ENCODE measurements around the gene TSPAN1.

The TSPAN1 gene

DNA sequence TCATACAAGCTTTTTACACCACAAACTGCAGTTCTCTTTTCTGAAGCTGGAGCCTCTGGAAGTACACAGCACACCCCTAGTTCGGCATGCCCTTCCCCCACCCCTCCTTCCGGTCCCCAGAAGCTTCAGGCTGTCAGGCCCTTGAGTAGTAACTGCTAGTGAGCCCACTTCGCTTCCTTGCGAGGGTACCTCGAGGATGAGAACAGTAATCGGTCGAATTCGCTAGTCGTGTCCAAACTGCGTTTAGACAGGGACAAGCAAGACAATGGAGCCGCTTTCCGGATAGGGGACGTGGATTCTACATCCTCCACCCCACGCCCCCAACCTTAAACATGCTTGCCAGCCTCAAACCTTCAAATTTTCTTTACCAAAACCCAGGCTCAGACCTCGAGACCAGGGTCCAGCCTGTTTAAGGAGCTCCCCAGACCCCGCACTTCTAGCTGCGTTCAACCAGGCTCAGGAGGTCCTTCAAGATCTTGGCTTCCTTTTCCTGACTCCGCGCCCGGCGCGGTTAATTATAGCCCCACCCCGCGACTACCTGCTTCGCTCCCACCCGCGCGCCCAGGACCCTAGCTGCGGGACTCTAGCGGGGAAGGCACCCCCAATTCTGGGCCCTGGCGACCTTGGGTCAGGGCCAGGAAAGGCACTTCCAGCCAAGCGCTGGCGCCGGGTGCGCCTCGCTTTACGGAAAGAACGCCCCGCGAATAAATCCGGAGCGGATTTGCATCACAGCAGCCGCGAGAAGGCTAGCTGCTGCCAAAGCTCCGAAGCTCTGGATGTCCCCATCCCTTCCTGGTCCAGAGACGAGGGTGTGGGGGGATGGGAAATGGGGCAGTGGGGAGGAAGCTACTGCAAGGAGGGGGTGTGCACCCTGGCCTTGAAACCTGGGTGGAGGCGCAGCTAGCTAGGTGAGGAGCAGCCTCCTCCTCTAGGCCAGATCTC lies 8.1 kb upstream of the TSPAN1 start:
- peak; percentile 23 for DNase-seq

DNA sequence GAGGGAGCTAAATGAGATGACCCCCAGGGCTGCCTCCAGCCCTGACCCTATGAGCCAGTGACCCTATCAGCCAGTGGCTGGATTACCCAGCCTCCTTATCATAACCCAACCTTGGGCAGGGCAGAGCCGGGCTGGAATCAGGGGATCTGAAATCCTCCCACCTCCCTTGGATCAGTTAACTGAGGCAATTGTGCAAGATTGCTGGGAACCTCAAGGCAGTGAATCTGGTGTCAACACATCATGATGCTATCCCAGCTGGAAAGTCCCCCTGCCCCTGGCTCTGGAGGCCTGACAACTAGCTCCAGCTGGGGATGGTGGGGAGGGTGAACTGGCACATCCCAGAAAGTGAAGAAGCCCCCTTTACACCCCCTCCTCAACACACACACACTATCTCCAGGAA lies 6.4 kb upstream of the TSPAN1 start:
- no peak for DNase-seq

DNA sequence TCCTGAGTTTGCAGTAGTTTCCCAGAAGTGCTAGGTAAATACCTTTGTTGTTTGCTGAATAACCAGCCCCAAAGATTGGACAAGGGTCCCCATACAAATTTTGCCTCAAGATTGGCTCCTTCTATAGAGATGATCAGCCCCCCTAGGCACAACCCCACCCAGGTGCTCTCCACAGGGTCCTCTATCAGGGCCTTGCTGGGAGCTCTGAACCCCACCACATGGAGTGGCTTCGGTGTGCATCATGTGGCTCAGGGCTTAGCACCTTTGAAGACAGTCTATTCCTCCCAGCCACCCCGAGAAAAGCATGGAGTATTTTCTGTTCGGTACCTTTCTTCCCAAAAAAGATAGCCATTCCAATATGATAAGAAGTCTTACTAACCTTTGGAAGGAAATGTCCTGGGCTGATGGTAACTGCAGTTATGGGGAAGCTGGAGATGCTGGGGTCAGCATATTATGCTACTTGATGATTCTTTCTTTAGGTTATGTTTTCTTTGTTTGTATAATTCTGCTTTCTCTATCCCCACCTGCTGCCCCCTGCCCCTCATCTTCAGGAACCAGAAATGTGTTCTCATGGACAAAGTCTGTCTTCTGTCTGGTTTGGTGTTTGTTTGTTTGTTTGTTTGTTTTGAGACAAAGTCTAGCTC lies 5.0 kb upstream of the TSPAN1 start:
- DNase-seq = no peak

DNA sequence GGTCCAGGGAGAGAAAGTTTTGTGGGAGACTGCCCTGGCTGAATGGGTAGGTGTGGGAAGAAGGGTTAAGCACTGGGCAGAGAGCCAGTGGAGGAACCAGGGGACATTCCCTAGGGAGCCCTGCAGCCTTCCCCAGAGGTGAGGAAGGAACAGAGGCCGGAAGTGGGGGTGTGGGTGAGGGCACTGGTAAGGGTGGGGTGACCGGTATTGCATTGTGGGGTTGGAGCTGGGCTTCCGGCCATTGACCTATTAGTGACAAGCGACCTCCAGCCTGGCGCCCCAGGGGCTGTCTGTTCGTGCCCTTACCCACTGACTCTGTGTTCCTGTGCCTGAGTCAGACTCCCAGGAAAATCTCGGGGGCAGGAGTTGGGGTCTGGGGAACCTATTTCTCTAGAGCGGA lies 3.5 kb upstream of the TSPAN1 start:
- DNase-seq = no peak

DNA sequence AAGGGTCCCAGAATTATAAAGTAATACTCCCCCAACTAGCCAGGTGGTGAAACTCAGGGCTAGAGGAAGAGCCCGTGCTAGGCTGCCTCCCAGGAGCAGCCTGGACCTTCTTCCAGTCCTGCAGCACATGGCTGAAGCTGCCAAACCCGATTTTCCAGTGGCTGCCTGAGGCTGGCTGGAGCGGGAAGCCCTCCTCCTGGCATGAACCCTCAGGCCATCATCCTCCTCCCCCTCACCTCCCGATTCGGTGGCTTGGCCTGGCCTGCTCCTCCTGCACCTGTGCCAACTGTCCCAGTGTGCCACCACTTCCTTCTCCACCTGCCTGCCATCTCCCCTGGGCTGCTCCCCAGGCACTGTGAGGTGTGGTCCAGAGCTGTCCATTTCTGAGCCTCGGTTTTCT lies 3.0 kb upstream of the TSPAN1 start:
- no peak for DNase-seq

DNA sequence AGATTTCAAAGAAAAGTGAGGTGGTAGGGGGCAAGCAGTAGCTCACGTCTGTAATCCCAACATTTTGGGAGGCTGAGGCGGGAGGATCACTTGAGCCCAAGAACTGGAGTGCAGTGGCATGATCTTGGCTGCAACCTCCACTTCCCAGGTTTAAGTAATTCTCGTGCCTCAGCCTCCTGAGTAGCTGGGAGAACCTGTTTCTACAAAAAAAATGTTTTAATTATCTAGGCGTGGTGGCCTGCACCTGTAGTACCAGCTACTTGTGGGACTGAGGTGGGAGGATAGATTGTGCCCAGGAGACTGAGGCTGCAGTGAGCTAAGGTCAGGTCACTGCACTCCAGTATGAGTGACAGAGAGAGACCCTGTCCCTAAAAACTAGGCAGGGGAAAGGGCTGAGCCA lies 2.6 kb upstream of the TSPAN1 start:
- DNase-seq = no peak

DNA sequence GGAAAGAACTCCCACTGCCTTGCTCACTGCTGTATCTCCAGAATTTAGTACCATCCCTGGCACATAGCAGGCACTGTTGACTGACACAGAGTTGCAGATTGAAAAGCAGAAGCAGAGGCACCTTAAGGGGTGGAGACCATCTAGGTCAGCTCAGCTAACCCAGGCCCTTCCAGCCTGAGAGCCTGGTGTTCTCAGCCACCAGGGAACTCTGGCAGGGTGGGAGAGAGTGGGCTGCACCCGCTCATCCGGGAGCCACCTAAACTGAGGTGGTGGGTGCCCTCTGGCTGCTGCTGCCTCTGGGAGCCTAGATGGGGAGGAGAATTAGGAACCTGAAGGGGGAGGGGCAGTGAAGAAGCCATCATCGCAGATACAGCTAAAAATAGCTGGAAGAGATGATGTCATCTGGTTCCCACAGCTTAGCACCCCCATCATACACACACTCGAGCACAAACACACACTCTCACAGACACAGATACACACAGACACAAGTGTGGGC lies 1.5 kb upstream of the TSPAN1 start:
- DNase-seq = no peak

DNA sequence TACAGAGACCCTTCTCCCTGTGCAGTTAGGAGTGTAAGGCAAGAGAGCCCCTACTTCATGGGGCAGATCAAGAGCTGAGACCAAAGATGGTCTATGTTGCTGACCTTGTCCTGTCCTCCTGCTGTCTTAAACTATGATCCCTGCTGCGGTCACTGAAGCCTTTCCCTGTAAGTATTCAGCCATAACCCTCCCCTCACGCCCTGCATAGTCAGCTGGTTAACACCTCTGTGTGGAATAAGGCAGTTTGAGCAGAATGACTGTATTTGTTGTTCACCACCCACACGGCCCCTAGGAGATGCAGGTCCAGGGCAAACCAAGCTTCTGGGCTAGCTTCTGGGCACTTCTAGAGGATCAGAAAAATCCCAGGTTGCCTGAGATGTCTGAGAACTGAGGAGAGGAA lies 356 bp downstream of the TSPAN1 start:
- no peak for DNase-seq

DNA sequence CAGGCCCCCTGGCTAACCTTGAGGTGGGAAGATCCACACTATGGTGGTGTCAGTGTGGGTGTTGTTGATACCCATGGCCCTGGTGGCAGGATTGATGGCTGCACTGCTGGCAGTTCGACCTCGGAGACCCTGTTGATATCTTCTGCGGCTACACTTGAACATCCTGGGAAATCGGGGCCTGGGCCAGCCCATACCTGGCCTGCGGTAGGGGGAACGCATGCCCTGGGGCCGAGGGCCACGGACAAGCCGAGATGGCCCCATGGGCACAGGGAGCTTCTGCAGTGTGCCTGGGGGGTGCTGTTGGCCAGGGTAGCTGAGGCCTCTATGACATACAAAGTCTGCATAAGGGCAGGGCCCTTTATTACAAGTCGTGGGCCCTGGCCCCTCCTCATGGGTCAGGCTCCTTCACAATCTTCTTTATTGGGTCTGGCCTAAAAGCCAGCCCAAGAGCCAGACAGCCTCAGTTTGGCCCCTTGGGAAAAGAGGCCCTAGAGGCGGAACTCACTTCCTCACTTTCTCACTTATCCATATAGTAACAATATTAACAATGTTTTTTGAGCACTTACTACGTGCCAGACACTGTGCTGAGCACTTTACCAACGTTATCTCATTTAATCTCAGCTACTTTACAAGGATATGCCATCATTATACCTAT lies 1.5 kb downstream of the TSPAN1 start, which contains the start of gene P3R3URF:
Gene P3R3URF, minus strand, starts transcription at position 278 of the 655 bp plus-strand sequence. Its CDS starts 17 bp downstream, at position 261.
- no peak for DNase-seq

DNA sequence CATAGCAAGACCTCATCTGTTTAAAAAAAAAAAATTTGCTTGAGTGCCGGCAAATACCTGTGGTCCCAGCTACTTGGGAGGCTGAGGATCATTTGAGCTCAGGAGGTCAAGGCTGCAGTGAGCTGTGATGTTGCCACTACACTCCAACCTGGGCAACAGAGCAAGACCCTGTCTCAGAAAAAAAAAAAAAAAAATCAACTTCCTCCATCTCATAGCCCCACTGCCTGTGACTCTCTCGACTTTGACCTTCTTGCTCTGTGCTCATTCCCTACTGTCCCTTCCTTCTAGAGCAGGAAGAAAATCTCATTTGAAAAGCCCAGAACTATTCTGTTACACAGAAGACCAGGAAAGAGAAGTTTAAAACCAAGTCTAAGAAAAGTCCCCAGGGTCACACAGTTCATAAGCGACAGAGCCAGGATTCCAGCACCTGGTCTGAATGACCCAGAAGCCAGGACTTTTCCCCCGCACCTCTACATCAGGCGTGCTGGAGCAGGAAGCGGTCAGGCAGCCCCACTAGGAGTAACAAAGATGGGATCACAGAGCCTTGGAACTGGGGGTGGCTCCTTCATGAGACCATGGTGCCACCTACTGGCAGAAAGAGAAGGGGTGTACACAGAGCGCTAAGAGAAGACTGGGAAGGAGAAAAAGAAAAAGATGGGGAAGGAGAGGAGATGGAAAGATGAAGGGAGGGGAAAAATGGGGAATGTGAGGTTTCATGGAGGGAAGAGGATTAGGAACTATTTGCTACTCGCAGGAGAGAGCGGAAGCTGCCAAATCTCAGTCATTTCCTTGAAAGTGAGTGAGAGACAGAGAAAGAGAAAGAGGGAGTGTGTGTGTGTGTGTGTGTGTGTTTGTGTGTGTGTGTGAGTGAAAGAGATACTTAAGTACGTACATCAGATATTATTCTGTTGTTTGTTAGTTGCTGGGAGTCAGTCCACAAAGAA lies 4.5 kb downstream of the TSPAN1 start:
- peak; percentile 53 for DNase-seq

DNA sequence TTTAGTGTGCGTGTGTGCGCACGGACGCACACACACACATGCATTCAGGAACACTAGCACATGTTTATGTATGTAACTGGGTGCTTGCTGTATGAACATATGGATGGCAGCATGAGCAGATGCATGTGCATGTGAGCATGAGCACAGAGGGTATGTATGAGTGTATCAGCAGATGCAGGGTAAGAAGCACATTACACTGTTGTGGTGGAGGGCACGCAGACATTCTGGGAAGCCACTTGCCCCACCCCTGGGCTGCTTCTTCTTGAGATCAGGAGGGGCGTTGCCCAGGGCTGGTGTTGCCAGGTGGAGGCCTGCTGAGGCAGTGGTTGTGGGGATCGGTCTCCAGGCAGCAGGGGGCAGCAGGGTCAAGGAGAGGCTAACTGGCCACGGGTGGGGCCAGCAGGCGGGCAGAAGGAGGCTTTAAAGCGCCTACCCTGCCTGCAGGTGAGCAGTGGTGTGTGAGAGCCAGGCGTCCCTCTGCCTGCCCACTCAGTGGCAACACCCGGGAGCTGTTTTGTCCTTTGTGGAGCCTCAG lies 5.3 kb downstream of the TSPAN1 start:
- no peak for DNase-seq

DNA sequence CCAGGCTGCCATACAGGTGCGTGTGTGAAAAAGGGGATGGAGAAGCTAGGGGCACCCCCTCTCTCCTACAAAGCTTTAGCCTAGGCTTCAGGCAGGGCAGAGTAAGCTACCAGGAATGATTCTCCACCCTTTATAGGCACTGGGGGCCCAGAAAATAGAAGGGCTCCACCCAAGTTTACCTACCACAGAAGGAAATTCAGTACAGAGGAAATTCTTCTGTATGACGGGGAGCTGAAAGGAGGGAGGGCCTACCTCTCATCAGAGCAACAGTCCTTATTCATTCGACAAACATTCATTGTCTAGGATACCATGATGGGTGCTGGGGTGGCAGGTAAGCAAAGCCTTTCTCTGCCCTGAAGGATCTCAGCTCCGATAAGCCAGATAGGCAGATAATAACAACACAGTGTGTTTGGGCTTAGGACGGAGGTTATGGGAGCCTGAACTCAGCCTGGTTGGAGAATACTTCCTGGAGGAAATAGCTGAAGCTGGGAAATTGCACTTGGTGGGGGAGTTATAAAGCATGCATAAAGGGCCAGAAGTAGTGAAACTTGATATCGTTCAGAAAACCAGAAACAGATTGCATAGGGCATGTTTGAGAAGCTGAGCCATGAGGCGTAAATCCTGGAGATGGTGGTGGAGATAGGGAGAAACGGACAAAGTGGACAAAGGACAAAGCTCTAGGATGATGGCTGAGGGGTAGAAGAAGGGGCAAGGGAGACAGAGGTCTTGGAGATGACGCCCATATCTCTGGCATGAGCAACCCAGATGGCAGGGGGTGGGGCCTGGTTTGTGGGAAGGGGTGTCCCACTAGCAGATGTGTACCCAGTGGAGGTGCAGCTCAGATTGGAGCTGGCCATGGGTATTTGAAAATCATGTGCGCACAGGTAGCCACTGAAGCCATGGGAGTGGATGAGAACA lies 6.7 kb downstream of the TSPAN1 start:
- no peak for DNase-seq

DNA sequence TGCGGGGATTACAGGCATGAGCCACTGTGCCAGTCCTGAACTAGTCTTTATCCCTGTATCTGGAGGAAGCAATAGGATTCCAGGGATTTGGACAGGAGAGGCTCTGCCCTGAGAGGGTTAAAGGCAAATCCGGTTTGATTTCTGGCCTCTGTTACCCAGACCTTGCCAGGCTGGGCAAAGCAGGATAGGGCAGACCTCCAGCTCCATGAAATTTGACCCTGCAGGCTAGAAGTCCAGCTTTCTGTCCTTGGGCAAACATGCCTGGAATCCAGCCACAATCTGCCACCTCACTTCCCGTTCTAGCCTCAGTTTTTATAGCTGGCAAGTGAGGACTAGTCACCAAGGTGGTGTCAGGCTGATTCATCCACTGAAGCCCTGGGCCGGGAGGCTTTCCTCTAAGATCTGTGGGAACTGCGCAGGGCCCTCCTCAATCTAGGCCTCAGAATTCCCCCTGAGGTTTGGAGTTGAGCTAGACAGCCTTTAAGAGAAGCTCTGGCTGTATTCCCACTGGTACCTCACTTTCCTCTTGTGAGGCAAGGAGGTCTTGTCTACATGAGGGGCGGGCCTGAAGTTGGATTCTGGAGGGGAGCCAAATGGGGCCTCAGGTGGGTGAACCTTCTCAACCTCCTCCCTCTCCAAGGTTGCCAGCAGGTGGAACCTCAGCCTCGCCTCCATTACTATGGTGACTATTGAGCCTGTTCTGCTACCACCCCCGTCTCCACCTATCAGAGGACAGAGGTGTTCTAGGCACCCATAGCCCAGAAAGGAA lies 8.4 kb downstream of the TSPAN1 start:
- DNase-seq = no peak

DNA sequence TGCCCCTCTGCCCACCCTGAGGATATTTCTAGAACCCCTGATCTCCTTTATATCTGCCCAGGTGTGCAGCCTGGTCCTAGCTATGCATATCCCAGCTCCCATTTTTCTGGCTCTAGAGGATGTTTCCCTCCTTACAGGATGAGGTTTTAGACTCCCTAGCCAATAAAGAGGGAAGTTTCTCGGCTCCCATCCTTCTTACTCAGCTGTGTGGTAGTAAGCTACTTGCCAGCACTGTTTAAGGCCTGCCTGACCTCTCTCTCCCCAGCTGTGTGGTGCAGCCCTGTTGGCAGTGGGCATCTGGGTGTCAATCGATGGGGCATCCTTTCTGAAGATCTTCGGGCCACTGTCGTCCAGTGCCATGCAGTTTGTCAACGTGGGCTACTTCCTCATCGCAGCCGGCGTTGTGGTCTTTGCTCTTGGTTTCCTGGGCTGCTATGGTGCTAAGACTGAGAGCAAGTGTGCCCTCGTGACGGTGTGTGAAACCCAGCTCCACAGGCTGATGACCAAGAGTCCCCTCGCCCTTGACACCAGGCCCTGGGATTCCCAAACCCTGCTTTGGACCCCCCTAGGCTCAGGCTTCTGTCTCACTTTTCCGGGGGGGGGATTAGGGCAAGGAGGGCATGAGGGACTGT lies 9.2 kb downstream of the TSPAN1 start:
- no peak for DNase-seq

DNA sequence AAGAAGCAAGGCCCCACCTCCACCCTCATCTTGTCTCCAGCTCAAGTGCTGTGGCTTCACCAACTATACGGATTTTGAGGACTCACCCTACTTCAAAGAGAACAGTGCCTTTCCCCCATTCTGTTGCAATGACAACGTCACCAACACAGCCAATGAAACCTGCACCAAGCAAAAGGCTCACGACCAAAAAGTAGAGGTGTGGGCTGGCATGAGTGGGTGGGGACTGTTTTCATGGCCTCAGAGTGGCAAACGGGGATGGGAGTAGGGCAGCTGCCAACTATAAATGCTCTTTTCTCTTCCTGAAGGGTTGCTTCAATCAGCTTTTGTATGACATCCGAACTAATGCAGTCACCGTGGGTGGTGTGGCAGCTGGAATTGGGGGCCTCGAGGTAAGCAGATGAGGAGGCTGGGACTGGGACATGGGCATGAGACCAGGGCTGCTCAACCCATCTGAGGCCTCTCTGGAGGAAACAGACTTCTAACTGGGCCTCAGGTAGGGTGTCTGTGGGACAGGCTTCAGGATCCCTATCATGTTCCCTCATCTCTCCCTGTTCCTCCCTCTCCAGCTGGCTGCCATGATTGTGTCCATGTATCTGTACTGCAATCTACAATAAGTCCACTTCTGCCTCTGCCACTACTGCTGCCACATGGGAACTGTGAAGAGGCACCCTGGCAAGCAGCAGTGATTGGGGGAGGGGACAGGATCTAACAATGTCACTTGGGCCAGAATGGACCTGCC lies 10.2 kb downstream of the TSPAN1 start:
- DNase-seq = no peak

DNA sequence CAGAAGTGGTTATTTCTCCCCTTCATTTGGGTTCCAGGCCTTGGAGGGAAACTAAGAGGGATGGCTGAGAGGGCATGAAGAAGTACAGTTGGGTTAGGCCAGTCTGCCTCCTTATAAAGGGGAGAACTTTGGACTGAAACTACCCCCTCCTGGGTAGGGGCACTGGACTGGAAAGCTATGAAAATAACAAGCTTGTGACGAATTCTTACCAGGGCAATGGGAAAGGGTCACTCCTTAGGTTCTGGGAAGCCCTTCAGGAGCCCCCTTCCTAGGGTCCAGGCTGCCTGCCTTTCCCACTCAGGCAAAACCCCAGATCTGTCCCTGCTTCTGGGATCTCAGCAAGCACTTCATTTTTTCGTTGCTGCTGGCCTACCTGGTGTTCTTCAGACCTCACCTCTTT lies 11.2 kb downstream of the TSPAN1 start:
- no peak for DNase-seq

DNA sequence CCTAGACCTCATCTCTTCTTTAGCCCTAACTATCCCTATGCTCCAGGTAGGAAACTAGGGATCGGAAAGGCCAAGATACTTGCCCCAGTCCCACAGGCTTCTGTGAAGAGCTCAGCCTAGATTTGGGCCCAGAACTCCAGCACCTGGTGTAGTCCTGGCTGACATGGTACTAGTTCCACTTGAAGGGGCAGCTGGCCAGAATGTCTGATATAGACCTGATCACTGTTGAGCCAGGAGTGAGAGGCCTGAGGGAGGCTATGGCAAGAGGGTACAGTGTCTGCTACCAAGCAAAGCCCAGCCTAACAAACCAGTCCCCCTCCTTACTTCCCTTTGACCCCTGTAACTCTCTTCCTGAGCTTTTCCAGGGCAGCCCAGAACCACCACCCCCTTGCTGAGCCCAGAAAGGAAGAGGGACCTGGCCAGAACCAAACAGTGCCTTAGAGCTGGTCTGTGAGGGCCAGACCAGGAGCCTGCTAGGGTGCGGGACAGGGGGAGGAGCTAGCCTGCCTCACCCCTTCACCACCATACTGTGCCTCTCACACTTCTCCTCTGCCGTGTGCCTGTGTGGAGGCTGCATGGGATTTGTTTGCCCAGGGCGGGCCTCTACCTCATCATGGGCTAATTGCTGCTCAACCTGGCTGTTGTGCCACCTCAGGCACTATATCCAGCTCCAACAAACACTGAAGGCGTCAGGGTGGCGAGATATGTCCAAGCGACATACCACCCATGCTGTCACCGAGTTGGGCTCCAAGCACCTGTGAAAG lies 12.4 kb downstream of the TSPAN1 start:
- no peak for DNase-seq
